Measurements from ENCODE around the gene NALCN.
A peak's percentile ranks its signal among the peaks of the same experiment; 100 is the strongest.

Gene NALCN

DNA sequence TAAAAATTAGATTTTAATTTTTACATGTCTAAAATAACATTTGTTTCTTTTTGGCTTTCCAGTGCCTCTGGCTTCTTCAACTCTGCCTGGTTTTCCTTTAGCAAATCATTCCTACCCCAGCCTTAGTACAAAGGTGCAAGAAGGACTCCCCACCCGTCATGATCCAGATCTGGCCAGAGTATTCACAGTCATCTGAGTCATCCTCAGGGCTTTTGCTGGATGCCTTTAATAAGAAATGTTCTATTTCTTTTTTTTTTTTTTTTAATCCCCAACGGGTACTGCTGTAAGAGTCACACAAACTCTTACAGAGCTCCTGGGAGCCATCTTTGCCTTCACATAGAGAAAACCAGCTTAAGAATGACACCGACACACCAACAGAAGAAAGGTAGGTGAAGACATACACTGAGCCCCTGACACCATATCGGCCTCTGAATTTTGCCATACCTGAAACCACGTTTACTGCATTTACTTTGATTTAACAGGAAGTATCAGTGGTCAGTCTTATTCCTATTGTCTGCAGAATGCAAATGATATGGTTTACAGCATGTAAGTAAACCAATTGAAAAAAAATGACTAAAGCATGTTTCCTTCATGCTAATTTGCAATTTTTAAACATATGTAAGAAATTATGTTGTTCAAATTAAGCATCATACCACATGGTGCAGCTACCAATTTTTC is 184.4 kb downstream of the NALCN start:
- no peak overlapping the region for H3K4me3 ChIP-seq (replicated peaks; ENCODE audit: low read depth, low read length)
- no peak for DNase-seq (ENCODE audit: low read depth)
- TF ChIP-seq, protein P1, sequence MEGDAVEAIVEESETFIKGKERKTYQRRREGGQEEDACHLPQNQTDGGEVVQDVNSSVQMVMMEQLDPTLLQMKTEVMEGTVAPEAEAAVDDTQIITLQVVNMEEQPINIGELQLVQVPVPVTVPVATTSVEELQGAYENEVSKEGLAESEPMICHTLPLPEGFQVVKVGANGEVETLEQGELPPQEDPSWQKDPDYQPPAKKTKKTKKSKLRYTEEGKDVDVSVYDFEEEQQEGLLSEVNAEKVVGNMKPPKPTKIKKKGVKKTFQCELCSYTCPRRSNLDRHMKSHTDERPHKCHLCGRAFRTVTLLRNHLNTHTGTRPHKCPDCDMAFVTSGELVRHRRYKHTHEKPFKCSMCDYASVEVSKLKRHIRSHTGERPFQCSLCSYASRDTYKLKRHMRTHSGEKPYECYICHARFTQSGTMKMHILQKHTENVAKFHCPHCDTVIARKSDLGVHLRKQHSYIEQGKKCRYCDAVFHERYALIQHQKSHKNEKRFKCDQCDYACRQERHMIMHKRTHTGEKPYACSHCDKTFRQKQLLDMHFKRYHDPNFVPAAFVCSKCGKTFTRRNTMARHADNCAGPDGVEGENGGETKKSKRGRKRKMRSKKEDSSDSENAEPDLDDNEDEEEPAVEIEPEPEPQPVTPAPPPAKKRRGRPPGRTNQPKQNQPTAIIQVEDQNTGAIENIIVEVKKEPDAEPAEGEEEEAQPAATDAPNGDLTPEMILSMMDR (IDR thresholded peaks at IDR 0.05; ENCODE audit: low read length, missing control alignments), result no peak

DNA sequence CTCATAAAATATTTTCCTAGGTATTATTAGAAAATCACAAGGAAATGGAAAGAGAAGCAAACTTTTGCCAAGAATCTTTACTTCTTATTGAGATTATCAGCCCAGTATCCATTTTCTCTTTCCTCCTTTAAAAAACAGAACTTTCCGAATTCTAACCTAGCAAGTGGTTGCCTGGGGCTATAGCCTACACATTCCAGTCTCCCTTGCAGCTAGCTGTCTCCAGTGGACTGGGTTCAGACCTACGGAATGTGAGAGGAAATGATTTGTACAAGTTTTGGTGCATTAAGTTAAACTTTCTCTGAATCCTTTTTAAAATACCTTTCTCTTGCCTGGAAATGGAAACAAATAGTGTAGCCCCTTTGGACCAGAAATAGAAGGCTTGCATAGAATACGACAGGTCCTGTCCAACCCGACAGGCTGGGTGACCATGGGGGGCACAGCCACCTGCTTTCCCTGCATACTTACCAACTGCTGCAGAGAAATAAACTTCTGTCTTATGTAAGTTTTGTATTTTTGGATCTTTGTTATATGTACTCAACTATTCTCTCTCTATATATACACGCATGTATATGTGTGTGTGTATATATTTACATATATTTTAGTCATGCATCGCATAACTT is 185.9 kb downstream of the NALCN start:
- no peak for DNase-seq (ENCODE audit: low read depth)
- TF ChIP-seq, protein P1 (IDR thresholded peaks at IDR 0.05; ENCODE audit: low read length, missing control alignments), result no peak

DNA sequence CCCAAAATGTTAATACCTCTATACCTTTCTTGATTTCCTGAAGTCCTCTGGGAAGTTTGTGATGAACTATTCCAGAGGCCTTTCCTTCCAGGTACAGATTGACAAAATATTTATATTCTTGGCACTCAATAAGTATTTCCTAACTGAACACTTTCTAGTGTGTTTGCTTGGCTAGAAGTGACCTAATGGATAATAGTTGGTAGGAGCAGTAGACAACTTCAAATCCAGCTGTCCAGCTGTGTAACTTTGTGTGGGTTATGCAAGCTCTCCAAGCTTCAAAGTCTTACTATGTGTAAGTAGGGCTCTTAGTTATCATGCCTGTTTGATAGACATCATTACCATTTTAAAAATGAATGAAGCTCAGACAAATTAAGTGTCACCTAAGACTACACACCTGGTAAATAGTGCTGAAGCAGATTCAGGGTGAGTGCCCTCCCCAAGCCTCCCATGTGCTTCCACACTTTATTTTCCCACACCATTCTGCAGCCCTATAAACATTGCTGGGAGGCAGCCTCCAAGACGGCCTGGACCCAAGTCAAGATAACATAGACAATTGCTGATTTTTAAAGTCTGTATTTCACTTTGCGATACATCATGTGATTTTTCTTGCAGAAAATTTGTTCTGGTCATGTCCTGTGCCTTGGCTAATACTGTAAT is 196.6 kb downstream of the NALCN start:
- H3K4me3 ChIP-seq (replicated peaks; ENCODE audit: low read depth, low read length), result no peak overlapping the region
- TF ChIP-seq, protein P1 (IDR thresholded peaks at IDR 0.05; ENCODE audit: low read length, missing control alignments), result no peak
- DNase-seq (ENCODE audit: low read depth), result no peak

More for the DNA sequence above, 185.9 kb downstream of the NALCN start:
- H3K4me3 ChIP-seq (replicated peaks; ENCODE audit: low read depth, low read length), result no peak overlapping the region

DNA sequence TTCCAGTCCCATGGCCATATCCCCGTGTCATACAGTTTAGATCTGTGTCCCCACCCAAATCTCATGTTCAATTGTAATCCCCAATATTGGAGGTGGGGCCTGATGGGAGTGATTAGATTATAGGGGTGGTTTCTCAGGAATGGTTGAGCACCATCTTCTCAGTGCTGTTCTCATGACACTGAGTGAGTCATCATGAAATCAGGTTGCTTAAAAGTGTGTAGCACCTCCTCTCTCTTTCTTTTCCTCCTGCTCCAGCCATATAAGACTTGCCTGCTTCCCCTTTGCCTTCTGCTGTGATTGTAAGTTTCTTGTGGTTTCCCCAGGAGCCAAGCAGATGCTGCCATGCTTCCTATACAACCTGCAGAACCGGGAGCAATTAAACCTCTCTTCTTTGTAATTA is 197.8 kb downstream of the NALCN start:
- no peak overlapping the region for H3K4me3 ChIP-seq (replicated peaks; ENCODE audit: low read depth, low read length)
- no peak for DNase-seq (ENCODE audit: low read depth)
- TF ChIP-seq, protein P1 (IDR thresholded peaks at IDR 0.05; ENCODE audit: low read length, missing control alignments), result no peak

DNA sequence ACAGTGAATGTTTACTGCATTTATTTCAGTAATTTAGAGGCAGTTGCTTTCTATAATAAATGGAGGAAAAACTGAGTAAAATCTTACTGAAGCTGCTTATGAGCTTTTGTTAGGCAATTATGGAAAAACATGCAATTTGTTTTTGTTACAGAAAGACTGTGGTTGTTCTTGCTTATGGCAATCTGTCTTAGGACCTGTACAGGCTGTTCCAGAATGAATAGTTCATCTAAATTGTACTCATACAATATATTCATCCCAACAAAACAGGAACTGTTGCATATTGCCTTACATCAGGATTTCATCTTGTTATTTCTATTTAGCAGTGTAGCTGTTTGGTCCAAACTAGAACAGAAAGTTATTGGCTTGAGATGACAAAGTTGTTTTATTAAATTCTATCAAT is 199.2 kb downstream of the NALCN start:
- no peak overlapping the region for H3K4me3 ChIP-seq (replicated peaks; ENCODE audit: low read depth, low read length)
- TF ChIP-seq, protein P1 (IDR thresholded peaks at IDR 0.05; ENCODE audit: low read length, missing control alignments), result no peak
- DNase-seq (ENCODE audit: low read depth), result no peak

DNA sequence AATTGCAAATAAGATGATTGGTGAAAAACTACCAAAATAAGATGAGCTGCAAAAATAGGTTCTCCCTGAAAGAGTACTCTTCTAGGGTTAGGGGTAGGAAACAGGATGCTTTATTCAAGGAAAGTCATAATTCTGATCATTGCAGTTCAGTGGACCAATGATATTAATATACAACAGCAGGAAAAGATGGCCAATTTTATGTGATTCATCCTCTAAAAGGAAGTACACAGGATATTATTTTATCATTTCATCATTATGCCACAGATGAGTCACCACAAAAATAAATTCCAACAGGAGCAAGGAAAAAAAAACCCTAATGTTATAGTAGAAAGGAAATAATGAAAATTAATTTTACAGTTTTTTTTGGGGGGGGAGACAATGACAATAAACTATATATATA is 205.0 kb downstream of the NALCN start:
- no peak overlapping the region for H3K4me3 ChIP-seq (replicated peaks; ENCODE audit: low read depth, low read length)
- TF ChIP-seq, protein P1 (IDR thresholded peaks at IDR 0.05; ENCODE audit: low read length, missing control alignments), result no peak
- DNase-seq (ENCODE audit: low read depth), result peak; percentile 38

Data from fibroblast of pulmonary artery (primary cell).